Uterus (tissue), 2 donors: ENCODE data around the gene CHIC2.

Source experiments
- POLR2A ChIP-seq, 2 donors: fragments of 450-650 bp; IDR thresholded peaks; one replicate each; pipeline ENCODE4 v1.6.1; 2016; ENCODE audit warnings: antibody characterized with exemption in 2 of 2, mild to moderate bottlenecking in 1 of 2, moderate library complexity in 1 of 2
- TF ChIP-seq, protein P1 (sequence below), 4 experiments: fragments of 200-600 bp in 2 of 4; fragments of 450-650 bp in 2 of 4; sonication (generic) in 2 of 4; IDR thresholded peaks; one replicate each; pipeline ENCODE4 v1.5.1; 2016 to 2019; ENCODE audit warnings: antibody characterized with exemption in 4 of 4, mild to moderate bottlenecking in 2 of 4, moderate library complexity in 1 of 4

DNA sequence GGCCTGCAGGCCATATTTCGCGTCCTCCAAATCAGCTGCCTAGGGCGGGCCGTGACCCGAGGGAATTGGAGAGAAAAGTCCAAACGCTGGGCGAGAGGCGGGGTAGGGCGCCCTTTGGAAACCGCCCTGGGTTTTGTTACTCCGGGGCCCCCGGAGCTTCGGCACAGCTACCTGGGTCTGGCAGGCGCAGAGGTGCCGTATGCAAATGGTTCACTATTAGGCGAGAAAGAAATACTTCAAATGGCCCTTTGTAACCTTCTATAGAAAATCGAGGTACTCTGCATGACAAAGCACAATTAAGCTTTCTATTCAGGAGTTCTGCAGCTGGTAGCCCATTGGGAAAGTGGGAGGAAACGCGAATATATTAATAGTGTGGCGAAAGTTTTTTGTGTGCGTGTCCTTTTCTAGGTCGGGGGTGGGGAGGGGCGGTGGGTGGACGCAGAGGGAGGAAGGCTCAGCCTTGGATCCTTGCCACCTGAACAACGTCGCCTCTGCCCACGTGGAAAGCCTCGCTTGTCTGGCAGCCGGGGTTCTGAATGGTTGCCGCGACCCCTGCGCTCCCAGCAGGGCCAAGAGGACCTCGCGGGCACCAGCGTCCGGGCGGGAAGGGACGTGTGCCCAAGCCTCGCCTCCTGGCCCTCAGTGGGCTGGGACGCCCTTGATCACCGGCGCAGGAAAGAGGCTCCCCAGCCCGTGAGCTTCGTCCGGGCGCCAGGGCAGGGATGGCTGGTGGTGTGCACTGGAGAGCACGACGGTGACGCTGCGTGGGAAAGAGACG, 45.0 kb upstream of the CHIC2 start:
- TF ChIP-seq, protein P1, sequence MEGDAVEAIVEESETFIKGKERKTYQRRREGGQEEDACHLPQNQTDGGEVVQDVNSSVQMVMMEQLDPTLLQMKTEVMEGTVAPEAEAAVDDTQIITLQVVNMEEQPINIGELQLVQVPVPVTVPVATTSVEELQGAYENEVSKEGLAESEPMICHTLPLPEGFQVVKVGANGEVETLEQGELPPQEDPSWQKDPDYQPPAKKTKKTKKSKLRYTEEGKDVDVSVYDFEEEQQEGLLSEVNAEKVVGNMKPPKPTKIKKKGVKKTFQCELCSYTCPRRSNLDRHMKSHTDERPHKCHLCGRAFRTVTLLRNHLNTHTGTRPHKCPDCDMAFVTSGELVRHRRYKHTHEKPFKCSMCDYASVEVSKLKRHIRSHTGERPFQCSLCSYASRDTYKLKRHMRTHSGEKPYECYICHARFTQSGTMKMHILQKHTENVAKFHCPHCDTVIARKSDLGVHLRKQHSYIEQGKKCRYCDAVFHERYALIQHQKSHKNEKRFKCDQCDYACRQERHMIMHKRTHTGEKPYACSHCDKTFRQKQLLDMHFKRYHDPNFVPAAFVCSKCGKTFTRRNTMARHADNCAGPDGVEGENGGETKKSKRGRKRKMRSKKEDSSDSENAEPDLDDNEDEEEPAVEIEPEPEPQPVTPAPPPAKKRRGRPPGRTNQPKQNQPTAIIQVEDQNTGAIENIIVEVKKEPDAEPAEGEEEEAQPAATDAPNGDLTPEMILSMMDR (IDR thresholded peaks at IDR 0.05), result no peak
- TF ChIP-seq POLR2A (IDR thresholded peaks at IDR 0.05), result no peak
